ENCODE data around the gene NUP153. TPM values are rescaled to one million over a fixed set of nuclear protein-coding genes. Genes with fewer than 3 reads are reported as not detected.
"Not testable (repeated sequence)": the region's sequence is repeated elsewhere in the genome, so short reads cannot be mapped to it uniquely, and the experiment has no call there.

Gene NUP153
- total RNA-seq, 1 experiment from 2014 or later, result 39.6 TPM

DNA sequence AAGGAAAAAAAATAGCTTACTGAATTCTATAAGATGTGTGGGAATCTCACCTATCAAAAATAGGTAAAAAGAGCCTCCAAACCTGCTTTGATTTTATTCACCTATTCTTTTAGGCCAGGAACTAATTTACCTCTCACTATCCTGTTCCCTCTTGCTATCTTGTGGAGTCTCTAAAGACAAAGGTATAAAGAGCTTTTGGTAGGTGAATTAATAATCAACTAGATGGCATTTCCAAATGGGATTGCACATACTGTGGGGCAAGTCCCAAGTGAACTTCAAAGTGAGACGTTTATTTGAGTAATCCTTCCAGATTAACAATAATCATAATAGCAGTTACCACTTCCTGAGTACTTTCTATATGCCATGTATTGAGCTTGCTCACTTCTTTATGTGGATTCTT, 103.8 kb downstream of the NUP153 start:
- no peak for DNase-seq (ENCODE audit: low read depth)

DNA sequence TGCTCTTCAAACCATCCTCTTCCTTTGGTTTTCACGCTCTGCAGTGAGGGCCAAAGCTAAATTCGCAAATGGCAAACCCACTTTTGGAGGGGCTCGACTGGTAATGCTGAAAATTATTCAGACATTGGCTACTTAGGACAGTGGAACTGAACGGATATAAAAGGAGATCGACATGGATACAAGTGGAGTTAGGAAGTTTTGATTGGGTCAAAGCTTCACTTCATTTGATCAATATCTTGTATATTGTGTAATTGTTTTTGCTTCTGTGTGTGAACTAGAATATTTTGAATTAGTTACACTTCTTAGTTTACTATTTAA, 105.4 kb downstream of the NUP153 start:
- no peak for DNase-seq (ENCODE audit: low read depth)

GRCh38 chr6:17600527-17601385, 106.0 kb downstream of the NUP153 start:
- DNase-seq (ENCODE audit: low read depth), result peak; percentile 24

GRCh38 chr6:17599877-17600526, 106.7 kb downstream of the NUP153 start, which contains the start of gene FAM8A1:
Gene FAM8A1, plus strand, starts transcription at chr6:17600302. Its CDS starts 108 bp downstream, at chr6:17600410.
- peak; percentile 81 for DNase-seq (ENCODE audit: low read depth)

DNA sequence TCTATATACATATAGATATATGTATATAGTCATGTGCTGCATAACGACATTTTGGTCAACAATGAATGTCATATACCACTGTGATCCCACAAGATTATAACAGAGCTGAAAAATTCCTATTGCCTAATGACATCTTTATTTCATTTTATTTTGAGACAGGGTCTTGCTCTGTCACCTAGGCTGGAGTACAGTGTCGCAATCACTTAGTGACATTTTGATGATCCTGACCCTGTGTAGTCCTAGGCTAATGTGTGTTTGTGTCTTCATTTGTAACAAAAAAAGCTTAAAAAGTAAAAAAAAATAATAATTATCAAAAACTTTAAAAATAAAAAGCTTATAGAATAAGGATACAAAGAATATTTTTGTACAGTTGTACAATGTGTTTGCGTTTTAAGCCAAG, 110.6 kb downstream of the NUP153 start:
- no peak for DNase-seq (ENCODE audit: low read depth)

GRCh38 chr6:17593246-17593645, 113.5 kb downstream of the NUP153 start:
- DNase-seq (ENCODE audit: low read depth), result no peak

GRCh38 chr6:17591287-17591686, 115.4 kb downstream of the NUP153 start:
- no peak for DNase-seq (ENCODE audit: low read depth)

DNA sequence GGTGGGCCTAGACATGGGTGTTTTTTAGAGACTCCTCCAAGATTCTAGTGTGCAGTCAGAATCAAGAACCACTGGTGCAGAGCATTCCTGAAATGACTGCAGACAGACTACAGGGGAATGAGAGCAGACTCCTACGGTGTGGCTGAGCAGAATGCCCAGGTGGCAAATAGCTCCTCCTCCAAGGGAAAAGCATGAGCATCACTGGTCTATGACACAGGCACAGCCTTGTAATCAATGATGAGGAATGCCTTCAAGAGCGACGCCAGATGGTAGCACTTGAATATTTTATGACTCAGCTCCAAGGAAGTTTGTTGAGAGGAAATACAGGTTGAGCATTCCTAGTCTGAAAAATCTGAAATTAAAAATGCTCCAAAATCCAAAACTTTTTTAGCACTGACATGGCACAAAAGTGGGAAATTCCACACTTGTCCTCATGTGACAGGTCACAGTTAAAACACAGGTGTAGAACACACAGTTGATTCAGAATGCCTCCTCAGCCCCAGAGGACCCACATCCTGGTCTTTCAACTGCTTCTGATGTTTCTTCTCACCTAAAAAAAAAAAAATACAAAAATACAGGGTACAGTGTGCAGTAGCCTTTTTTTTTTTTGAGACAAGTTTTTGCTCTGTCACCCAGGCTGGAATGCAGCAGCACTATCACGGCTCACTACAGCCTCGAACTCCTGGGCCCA, 117.2 kb downstream of the NUP153 start:
- DNase-seq (ENCODE audit: low read depth), result peak; percentile 77

DNA sequence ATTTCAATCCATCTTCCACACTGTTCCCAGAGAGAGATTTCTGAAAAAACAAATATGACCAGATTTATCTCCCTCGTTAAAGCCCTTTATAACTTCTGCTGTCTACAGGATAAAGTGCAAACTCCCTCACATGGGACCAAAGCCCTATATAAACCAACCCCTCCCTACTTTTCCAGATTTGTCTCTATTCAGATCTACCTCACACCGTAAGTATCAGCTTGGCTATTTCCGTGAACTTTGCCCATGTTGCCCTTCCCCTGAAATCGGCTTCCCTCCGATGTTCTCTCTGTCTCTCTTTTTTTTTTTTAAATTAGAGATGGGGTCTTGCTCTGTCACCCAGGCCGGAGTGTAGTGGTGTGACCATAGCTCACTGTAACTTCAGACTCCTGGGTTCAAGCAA, 118.7 kb downstream of the NUP153 start:
- DNase-seq (ENCODE audit: low read depth), result no peak

DNA sequence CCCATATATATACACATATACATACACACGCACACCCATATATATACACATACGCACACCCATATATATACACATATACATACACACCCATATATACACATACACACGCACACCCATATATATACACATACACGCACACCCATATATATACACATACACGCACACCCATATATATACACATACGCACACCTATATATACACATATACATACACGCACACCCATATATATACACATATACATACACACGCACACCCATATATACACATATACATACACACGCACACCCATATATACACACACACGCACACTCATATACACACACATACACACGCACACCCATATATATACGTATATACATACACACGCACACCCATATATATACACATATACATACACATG, 120.1 kb downstream of the NUP153 start:
- not testable (repeated sequence) for DNase-seq (ENCODE audit: low read depth)

- DNase-seq (ENCODE audit: low read depth), result peak; percentile 30
These were observed 120.8 kb downstream of the NUP153 start for GRCh38 chr6:17585766-17586490.

DNA sequence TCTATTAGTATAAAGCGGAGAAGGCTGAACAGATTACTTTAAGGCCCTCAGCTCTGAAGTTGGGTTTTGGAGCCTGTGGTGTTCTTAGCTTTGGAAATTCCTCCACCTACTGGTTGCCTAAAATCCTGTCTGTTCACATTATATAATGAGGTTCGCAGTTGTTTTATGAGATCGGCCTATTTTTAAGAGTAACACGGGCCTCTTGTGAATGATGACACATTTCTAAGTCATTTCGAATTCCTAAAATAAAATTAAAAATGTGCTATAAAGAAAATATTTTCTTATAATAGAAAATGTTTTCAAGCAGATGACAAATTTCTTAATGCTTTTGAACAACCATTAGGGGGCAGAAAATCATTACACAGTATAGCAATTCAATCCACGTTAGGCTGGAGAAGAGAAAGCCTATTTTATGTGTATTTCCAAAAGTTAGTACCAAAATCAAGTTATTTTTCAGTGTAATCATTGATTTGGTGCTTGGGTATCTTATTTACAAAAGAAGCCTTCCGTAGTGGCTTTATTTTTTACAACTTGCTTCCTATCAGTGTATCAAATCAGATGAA, 122.4 kb downstream of the NUP153 start:
- peak; percentile 82 for DNase-seq (ENCODE audit: low read depth)

- peak; percentile 51 for DNase-seq (ENCODE audit: low read depth)
These were observed 122.9 kb downstream of the NUP153 start for GRCh38 chr6:17583811-17584210.

DNA sequence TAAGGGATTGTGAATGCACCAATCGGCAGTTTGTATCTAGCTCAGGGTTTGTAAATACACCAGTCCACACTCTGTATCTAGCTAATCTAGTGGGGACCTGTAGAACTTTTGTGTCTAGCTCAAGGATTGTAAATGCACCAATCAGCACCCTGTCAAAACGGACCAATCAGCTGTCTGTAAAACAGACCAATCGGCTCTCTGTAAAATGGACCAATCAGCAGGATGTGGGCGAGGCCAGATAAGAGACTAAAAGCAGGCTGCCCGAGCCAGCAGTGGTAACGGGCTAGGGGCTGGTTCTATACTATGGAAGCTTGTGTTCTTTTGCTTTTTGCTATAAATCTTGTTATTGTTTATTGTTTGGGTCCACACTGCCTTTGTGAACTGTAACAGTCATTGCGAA, 125.4 kb downstream of the NUP153 start:
- DNase-seq (ENCODE audit: low read depth), result not testable (repeated sequence)

DNA sequence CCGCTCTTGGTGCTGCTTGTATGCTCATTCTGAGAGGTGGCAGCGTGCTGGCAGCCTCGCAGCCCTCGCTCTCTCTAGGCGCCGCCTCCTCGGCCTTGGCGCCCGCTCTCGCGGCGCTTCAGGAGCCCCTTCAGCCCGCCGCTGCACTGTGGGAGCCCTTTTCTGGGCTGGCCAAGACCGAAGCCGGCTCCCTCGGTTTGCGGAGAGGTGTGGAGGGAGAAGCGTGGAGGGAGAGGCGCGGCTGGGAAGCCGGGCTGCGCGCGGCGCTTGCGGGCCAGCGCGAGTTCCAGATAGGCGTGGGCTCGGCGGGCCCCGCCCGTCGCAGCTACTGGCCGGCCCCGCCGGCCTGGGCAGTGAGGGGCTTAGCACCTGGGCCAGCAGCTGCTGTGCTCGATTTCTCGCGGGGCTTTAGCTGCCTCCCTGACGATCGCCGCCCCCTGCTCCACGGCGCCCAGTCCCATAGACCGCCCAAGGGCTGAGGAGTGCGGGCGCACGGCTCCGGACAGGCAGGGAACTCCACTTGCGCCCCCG, 126.1 kb downstream of the NUP153 start:
- DNase-seq (ENCODE audit: low read depth), result no peak

DNA sequence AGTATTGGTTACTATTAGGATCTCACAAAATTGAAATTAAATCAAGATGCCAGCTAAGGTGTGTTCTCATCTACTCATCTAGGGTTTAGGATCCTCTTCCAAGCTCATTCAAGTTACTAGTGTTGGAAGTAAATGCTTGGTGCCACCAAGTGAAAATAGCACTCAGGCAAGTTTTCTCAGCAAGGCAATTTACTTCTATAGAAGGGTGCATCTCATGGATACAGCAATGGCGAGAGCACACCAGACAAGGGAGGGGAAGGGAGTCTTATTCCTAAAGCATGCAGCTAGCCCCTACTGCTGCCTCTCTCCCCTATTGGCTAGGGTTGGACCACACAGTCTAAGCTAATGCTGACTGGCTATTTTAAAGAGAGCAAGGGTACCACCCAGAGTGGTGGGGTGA, 129.7 kb downstream of the NUP153 start:
- no peak for DNase-seq (ENCODE audit: low read depth)

GRCh38 chr6:17574866-17575560, 131.7 kb downstream of the NUP153 start:
- peak; percentile 64 for DNase-seq (ENCODE audit: low read depth)

- DNase-seq (ENCODE audit: low read depth), result peak; percentile 12
These were observed 141.3 kb downstream of the NUP153 start for GRCh38 chr6:17565399-17565798.
